ENCODE measurements around the gene SV2B.

DNA sequence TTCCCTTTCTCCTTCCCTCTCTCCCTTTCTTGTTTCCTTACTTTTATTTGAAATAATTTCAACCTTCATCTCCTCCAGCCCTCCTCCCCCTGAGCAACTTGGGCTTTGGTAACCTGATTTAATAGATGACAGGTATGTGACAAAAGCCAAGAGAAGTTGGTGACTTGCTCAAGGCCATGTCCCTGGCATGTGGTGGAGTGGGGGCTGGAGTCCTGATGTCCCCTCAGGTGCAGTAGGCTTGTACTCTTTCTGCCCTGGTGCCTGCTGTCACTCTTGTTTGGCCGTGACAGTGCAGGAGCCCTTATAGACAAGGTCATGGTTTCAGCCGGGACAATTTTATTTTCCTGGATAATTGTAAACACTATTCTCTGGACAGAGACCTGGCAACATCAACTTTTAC is 152.7 kb downstream of the SV2B start:
- TF ChIP-seq CTCF (IDR thresholded peaks at IDR 0.05; ENCODE audit: insufficient read depth, low read length) (no peak), POLR2AphosphoS5 (IDR thresholded peaks at IDR 0.05; ENCODE audit: low read depth) (no peak), SPI1 (IDR thresholded peaks at IDR 0.05; ENCODE audit: borderline replicate concordance, low read depth) (no peak)
- TF ChIP-seq, protein P1, sequence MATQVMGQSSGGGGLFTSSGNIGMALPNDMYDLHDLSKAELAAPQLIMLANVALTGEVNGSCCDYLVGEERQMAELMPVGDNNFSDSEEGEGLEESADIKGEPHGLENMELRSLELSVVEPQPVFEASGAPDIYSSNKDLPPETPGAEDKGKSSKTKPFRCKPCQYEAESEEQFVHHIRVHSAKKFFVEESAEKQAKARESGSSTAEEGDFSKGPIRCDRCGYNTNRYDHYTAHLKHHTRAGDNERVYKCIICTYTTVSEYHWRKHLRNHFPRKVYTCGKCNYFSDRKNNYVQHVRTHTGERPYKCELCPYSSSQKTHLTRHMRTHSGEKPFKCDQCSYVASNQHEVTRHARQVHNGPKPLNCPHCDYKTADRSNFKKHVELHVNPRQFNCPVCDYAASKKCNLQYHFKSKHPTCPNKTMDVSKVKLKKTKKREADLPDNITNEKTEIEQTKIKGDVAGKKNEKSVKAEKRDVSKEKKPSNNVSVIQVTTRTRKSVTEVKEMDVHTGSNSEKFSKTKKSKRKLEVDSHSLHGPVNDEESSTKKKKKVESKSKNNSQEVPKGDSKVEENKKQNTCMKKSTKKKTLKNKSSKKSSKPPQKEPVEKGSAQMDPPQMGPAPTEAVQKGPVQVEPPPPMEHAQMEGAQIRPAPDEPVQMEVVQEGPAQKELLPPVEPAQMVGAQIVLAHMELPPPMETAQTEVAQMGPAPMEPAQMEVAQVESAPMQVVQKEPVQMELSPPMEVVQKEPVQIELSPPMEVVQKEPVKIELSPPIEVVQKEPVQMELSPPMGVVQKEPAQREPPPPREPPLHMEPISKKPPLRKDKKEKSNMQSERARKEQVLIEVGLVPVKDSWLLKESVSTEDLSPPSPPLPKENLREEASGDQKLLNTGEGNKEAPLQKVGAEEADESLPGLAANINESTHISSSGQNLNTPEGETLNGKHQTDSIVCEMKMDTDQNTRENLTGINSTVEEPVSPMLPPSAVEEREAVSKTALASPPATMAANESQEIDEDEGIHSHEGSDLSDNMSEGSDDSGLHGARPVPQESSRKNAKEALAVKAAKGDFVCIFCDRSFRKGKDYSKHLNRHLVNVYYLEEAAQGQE (IDR thresholded peaks at IDR 0.05; ENCODE audit: insufficient replicate concordance, low read depth), result no peak

Measured in HL-60 (cell line).